HL-60/S4 (cell line): Measurements from ENCODE around the gene CNTNAP5.

ENCODE experiments used
- in situ Hi-C: fragments of 300-500 bp; cut with MboI; formaldehyde crosslinking; loops from 2 replicates; pipeline ENCODE4 v1.14.3; 2022; ENCODE audit warnings: low sequenced_read_pairs

Gene CNTNAP5

DNA sequence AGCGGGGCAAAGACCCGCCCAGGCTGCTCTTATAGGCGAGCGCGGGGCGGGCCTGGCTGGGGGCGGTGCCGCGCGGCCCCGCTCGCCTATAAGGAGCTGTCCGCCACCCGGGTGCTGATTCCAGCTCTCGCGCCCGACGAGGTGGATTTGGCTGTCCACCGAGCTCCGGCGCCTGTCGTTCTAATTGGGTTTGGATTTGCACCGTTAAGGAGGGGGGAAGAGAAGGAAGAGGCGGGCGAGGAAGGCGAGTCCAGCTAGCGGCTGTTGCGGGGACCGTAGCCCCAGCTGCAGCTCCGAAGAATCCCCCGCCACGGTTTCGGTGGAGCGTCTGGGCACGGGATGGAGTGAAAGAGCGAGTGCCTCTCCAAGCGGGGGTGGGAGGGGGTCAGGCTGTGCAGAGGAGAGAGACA is at the start of gene CNTNAP5:
TSS of gene CNTNAP5 (plus strand) at position 117 of the 410 bp plus-strand sequence. CDS start 364 bp downstream, outside the sequence.
- in situ Hi-C loops = no loop called here

DNA sequence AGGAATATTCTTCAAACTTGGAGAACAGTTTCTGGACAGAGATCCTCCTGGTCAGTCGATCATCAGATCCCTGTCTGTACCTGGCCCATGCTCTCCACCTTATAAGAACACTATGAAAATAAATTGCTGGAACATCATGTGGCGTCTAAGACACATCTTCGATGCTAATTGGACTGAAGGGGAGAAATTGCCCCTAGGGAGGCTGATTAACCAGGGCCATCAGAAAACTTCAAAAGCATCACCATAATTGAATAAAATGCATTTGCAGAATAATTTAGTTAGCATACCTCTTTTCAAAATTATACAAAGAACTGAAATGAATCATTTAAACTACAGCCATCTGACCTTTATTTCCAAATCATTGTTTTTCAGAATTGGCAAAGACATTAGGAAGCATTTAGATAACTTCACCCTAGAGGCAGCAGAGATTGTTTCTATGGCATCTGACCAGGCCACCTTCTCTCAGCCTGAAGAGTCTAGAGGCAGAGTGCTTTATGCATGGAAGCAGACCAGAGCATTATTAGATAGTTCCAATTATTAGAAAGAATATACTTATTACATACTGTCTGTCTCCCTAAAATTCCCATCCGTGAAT is 48.9 kb upstream of the CNTNAP5 start:
- in situ Hi-C loops = no loop called here

DNA sequence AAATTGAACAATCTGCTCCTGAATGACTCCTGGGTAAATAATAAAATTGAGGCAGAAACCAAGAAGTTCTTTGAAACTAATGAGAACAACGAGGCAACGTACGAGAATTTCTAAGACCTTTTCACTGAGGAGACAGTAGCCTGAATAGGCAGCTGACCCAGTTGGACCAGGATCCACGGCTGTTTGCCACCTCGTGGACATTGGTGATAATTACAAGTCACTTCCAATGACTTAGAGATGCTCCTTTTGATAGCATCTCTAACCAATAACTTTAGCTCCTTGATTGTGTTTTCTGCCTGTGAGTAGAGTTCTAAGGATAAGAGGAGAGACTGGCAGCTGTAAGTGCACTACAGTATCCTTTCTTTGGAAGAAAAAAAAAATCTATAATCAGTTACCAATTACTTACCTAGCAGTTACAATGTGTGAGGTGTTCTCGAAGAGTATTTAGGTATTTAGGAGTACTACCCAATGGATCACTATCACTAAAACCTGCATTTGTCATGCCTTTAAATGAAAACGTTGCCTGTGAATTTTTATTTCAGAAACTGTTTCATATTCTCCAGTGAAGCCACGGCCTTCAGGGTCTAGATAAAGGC is 31.3 kb upstream of the CNTNAP5 start:
- in situ Hi-C loops = no loop called here

DNA sequence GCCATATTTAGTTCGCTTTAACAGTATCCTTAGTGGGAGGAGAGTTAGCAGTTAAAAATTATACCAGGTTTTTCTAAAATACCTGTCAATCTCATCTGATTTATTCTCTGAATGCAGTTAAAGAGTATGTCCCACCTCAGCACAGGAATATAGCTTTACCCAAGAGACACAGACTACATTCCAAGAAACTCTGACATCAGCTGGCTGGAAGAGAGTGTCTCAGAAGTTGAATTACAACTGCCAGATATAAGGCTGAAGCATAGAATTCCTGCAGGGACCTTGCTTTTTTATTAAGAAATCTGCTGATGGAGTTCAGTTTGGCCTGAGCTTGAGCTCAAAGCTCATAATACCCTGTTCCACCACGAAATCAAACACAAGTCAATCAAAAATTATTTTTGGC is 25.4 kb upstream of the CNTNAP5 start:
- in situ Hi-C loops = no loop called here

DNA sequence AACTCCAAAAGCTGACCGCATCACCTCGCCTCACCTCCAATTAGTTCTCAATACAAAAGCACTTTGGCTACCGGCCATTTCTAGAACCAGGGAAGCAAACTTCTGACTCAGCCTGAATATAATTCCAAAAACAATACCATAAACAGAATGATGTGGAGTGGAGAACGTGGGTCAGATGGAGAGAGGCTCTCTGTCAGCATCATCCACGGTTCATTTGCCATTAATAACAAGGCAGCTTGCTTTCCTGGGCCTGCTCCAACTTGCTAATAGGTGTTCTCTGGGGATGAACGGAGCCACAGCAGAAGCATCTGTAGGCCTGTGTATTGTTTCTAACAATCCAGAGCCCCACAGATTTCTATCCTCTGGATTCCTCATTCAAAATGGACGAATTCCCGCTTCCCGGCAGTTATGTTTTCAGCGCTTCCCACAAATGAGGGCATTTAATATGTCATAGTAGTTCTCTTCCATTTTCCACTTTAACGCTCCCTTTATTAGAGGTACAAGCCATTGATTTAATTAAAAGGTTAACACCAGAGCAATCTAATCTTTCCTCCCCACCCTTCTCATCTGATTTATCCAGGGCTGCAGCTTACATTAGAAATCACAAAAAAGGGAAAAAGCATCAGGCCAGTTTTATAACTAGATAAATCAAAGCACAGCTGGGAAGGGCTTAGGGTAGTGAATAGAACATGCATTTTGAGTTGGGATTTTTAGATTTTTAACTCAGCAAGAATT is 23.2 kb upstream of the CNTNAP5 start:
- in situ Hi-C loops = no loop called here

DNA sequence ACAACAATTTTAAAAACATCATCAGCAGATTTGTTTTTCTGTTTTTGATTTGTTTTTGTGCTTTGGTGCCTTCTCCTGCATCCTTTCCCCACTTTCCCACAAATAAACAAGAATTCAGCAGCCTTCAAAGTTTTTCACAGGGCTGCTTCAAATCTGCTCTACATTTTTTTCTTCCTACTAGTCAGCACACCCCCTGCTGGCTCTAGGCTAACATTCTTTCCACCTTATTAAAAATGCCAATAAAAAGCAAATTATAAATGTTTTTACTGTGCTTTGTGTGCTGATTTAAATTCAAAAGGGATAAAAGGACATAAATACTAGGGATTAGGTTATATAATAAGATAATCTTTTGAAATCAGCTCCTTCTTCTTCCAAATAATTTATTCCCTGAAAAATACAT is 6.2 kb upstream of the CNTNAP5 start:
- in situ Hi-C loops = no loop called here

DNA sequence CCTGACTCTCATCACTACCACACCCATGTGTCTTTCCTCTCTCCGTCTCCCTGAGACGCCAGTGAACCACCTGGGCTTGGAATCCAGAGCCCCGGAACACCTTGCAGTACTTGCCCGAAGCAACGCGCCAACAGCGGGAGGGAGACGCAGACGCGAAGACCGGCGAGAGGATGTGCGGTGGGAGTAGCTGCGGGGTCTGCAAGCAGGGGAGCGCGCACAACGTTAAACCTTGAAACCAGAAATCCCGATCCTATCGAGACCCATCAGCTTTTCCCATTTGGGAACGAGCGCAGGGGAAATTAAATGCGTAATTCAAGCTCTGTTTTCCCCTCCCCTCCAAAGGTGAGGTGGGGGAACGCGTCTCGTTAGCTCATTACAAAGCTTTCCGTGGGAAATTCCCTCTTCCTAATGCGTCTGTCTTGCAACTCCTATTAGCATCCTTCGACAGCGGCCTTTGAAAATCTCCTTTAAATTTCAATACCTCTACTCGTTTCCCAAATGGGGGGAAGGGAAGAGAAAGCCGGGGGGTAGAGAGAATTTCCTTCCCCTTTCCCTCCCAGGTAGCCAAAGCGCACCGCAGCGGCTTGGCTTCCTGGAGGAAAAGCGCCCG is 421 bp upstream of the CNTNAP5 start:
- in situ Hi-C loops = no loop called here

DNA sequence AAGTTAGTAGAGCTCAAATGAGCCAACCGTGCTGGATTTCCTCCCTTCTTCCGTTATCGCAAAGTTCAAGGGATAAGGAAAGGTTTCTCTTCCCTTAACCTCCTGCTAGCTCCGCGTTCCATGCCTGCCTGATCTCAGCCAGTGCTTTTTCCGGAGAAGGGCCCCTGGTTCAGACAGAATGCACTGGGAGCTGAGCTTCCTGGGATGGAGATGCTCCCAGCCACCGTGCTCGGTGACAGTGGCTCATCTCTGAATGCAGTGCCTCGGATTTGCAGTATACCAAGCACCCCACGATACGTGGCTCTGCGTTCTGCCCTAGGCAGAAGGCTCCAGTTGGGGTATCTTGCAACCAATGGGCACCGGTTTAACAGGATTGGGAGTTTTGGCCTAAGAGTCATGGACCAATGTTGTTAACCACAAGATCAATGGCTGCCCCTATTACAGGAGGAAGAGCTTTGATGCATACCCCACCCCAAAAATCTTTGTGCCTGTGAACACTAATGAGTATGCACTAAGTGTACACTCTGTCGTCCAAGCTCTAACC is 876 bp downstream of the CNTNAP5 start:
- in situ Hi-C loops = no loop called here

DNA sequence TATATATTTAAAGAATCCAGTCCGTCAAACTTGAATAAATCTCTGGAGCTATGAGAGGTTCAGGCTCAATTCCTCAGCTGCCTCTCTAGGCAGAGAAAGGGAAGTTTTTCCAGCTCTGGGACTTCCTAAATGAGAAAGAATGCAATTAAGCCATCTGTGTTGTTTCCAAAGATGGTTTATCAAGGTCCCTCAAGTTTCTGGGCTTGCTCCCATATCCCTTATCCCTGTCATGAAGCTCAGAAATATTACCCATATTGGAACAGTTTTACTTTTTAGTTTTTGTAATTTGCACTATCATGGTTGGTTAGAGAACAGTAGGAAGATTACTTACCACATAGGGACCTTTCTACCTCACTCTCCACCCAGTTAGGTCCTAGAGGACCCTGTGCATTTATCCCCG is 1.4 kb downstream of the CNTNAP5 start:
- in situ Hi-C loops = no loop called here

DNA sequence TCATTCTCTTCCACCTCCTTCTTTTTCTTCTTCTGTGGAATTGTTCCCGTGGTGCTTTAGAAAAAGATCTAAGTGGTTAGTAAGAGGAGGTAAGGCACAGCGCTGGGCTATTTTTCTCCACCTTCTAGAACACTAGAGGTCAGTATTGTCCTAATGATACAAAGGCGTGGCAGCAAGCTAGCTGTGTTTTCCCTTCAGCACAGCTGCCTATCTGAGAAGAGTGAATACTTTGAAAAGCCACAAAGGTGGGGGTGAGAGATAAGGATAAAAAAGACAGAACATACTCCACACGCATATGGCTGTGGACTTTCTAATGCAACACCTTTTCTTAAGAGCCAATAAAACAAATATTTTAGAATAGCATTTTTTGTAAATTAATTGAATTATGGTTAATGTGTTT is 2.1 kb downstream of the CNTNAP5 start:
- in situ Hi-C loops = no loop called here

DNA sequence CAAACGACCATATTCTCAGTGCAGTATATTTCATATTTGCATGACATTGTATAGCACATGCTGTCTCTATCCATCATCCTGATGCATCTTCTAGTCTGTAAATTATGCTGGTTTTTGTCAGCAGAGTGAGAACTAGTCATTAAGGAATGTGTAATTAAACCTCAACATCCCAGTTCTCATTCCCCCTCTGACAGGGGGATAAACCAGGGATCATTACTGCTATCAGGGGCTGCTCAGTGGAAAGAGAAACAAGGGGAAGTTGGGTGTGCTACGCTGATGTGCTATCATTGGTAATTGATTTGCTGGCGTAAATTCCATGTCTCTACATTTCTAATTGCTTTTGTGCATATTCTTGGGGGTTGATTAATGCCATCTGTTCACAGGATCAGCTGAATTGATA is 7.7 kb downstream of the CNTNAP5 start:
- in situ Hi-C loops = no loop called here

DNA sequence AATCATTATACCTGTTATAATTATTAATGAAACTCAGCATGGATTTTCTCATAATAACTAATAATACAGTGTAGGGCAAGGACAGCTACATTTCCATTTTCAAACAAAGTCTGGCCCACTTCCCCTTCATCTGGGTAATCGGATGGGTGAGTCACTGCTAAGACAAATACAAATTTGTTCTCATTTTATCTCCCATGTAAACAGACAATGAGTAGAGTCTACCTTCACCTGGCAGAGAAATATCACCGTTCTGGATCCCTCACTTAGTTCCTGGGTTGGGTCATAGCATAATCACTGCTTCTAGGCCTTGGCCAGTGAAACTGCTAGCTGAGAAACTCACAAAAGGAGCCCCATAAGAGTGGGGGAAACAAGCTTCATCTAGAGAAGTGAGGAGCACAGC is 9.2 kb downstream of the CNTNAP5 start:
- in situ Hi-C loops = no loop called here

DNA sequence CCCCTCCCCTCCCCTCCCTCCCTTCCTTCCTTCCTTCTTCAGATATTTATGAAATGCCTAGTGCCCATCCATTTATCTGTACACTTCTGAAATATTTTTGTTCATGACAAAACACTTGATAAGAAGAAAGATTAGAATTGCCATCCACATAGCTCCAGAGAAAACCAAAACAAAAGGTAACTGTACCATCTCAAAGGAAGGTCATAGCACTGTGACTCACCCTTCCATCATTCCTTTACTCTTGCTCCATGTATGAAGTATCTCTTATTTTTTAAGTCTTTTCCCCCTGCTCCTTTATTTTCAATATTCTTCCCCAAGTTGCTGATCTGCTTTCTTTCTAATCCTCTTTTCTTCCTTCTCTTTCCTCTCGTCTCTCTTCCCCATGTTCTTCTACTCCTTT is 9.9 kb downstream of the CNTNAP5 start:
- in situ Hi-C loops = no loop called here

DNA sequence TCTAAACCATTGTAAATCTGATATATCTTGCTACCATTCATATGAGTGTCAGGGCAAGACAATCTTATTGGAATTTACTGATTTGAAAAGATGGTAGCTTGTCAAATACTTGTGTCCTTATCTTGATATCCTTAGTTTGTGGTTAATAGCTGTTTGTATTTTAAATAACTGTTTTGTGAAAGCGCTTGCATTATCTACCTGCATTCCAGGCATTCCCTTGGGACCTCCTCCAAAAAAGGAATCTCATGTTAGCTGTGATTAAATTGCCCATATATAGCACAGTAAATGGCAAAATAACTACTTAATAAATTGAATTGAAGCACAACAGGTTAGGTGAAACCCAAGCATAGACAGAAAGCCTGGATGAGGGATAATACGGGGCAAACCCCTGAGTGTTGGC is 13.9 kb downstream of the CNTNAP5 start:
- in situ Hi-C loops = no loop called here

DNA sequence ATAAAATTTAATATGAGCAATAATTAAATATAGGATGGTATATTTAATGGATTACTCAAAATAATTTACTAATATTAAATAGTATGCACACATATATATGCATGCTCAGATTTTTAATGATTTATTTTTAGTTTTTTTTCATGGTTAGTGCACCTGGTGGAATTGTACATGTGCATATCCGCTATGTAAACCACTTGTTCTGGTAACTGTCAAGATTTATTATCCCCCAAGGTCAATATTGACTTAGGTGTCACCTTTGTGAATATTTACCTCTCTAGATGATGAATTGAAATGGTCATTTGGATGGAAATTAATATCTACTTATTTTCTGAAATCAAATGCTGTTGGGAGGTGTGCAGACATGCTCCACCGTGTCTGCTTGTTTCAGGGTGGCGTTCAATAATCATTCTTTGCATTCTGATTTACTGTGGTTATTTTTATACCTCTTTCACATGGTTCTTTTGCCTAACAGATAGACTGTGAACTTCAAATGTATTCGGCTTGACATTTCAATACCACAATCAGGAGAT is 14.7 kb downstream of the CNTNAP5 start:
- in situ Hi-C loops = no loop called here

DNA sequence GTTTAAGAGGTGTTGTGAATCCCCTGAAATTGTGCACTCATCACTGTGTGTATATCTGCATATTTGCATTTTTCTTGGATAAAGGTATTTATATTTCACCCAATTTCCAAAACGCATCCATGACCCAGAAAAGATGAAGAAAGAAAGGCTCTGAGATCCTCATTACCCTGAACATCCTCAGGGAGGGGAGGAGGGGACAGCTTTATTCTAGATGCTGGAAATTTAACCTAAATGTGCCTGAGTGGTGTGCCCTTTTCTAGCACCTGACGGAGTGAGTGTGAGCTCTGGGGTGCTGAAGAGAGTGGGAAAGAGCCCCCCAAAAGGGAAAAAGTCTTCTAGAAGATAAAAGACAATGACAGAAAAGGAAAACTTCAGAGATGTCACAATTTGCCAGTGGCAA is 20.8 kb downstream of the CNTNAP5 start:
- in situ Hi-C loops = no loop called here

DNA sequence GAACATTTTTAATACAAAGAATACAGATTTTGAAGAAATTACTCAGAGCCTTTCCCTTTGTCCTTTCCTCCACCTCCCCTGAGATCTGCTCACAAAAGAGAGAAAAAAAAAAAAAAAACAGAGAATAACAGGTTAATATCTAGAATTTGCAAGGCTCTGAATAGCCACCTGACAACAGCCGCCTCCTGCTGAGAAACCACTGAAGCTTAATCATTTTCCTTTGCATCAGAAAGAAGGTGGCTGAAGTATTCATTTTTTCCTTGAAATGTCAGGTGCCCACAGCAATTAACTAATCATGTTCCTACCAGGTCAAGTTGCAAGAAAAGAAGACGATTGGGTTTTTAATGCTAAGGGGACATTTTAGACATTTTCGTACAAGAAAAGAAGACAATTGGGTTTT is 21.2 kb downstream of the CNTNAP5 start:
- in situ Hi-C loops = no loop called here

DNA sequence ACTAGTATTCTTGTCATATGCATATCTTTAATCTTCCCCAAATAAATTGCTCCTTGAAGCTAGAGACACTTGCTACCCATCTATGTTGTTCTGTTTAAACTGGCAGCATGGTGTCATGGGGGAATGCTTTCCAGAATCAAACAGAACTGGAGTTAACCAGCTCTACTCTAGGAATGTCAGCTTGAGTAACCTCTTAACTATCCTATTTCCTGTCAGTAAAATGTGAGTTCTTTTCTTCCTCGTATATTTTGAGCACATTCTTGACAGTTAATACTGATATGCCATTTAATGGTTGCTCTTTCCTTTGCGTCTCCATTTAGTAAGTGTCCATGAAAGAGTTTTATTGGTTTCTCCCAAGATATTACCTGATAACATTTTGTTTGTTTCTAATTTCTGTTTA is 23.0 kb downstream of the CNTNAP5 start:
- in situ Hi-C loops = no loop called here

DNA sequence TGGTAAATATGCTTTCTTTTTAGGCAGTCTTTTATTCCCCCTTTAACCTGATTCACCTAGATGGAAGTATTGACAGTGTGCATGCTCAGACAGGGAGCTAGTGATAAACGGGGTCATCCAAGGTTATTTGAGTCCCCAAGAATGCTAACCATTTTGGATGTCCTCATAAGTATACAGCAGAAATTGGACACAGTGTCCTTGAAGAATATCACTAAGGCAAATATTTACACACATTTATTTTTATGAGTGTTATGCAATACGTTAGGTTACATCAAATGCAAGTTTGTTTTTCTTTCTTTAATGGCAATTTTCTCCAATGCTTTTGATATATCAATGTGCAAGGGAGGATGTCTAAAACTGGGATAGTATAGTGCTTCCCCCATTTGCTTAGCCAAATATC is 23.6 kb downstream of the CNTNAP5 start:
- in situ Hi-C loops = no loop called here

DNA sequence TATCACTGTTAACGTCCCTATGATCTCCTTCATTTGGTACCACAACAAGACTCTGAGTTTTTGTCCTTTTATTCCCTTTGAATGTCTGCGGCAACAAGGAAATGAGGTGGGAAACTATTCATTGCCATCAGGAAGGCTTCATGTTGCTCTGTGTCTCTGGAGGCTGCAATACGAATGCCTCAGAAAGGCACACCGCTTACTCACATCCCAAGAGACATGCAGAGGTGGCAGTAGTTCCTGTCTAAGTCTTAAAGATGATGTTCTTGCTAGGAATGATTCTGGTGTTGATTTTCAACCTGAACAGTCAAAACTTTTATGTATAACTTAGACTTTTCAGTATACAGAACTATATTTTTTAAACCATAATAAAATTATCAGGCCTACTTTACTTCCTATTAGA is 24.0 kb downstream of the CNTNAP5 start:
- in situ Hi-C loops = no loop called here

DNA sequence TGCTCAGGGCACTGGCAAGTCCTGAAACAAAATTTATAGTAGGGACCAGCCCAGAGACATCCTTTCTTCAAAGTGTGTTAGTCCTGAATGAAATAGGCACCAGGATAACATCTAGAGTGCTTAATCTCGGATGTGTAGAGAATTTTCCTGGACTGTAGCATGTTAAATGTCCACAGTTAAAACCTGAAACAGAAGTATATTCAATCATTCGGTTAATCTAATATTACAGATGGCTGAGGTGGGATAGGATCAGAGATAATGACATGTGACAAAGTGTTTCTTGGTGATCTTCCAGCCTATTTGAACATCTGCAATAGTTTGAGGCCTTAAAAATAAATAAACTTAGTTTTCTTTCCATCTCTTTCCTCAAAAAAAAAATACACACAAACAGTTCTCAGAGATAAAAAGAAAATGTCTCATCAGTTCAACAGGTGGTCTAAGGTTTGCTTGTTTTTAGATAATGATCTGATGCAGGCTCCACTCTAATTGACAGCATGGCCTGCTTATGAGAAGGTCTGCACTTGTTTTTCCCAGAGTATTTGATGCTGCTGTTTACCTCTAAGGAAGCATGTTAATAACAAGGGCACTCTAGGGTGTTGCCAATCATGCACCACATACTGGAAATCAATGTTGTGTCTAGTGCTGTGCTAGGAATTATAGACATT is 25.9 kb downstream of the CNTNAP5 start:
- in situ Hi-C loops = no loop called here
